Upper lobe of right lung (tissue), 1 donor: ENCODE measurements around the gene CMSS1. TPM values are rescaled to one million over a fixed set of nuclear protein-coding genes. Genes with fewer than 3 reads are reported as not detected.

Source experiments
- ATAC-seq: fragments of 200-7000 bp; cut with Tn5 transposase; one replicate; pipeline ENCODE4 v1.9.1; 2020; ENCODE audit warnings: mild to moderate bottlenecking, moderate library complexity
- DNase-seq: peaks from one replicate; pipeline ENCODE4 v3.0.0-alpha.2; 2020
- H3K27ac ChIP-seq: fragments of 200-600 bp; one replicate; pipeline ENCODE4 v1.8.0; 2022
- H3K27me3 ChIP-seq: fragments of 200-600 bp; one replicate; pipeline ENCODE4 v1.8.0; 2022; ENCODE audit warnings: mild to moderate bottlenecking
- H3K36me3 ChIP-seq: fragments of 200-600 bp; one replicate; pipeline ENCODE4 v1.8.0; 2022
- H3K4me1 ChIP-seq: fragments of 200-600 bp; one replicate; pipeline ENCODE4 v1.8.0; 2022
- H3K4me3 ChIP-seq: fragments of 200-600 bp; one replicate; pipeline ENCODE4 v1.8.0; 2022; ENCODE audit warnings: mild to moderate bottlenecking
- H3K9me3 ChIP-seq: fragments of 200-600 bp; one replicate; pipeline ENCODE4 v1.8.0; 2022
- CTCF ChIP-seq: fragments of 200-600 bp; IDR thresholded peaks from one replicate; pipeline ENCODE4 v1.8.0; 2022; ENCODE audit warnings: antibody characterized with exemption
- intact Hi-C: fragments of 100-400 bp; cut with DNase I; formaldehyde crosslinking; loops from one replicate; pipeline ENCODE4 v1.11.0; 2022
- total RNA-seq: library from RNA; stranded (reverse); fragmentation: NEBNext Ultra II Directional; extraction: Animal tissue kit (Norgen Biotek cat#: 25700); gene quantifications from one replicate; pipeline ENCODE4 v1.2.1, GENCODE V29; 2021
- donor health status: DM: no; HTN: yes; CAD: no; lungs with severe emphysema.

CMSS1 gene
- total RNA-seq, 1 donor from 2014 or later = 20.6 TPM

- no peak overlapping the region for H3K27ac ChIP-seq
- no peaks in the 10 kb centered on the region for H3K27me3 ChIP-seq
- no peak for TF ChIP-seq CTCF
- ATAC-seq (no peak), DNase-seq (no peak)
- intact Hi-C loops = no loop called here
- no peaks in the 10 kb centered on the region for H3K36me3 ChIP-seq
- no peaks in the 10 kb centered on the region for H3K9me3 ChIP-seq
- peaks cover 14% of the 10 kb centered on the region for H3K4me1 ChIP-seq
- H3K4me3 ChIP-seq = no peak overlapping the region
Observed at GRCh38 chr3:99903869-99904268, 86.2 kb downstream of the CMSS1 start.

GRCh38 chr3:99907959-99908544 is 90.4 kb downstream of the CMSS1 start:
- Histone ChIP-seq H3K4me1 (no peaks in the 10 kb centered on the region), H3K4me3 (no peak overlapping the region), H3K27me3 (no peaks in the 10 kb centered on the region), H3K27ac (no peak overlapping the region), H3K36me3 (no peaks in the 10 kb centered on the region), H3K9me3 (no peaks in the 10 kb centered on the region)
- intact Hi-C loops = no loop called here
- ATAC-seq (no peak), DNase-seq (no peak)
- TF ChIP-seq CTCF = no peak

GRCh38 chr3:99909714-99910495 is 92.2 kb downstream of the CMSS1 start:
- no peak overlapping the region for H3K4me3 ChIP-seq
- H3K36me3 ChIP-seq = no peaks in the 10 kb centered on the region
- TF ChIP-seq CTCF = no peak
- intact Hi-C loops = no loop called here
- ATAC-seq (no peak), DNase-seq (no peak)
- no peaks in the 10 kb centered on the region for H3K4me1 ChIP-seq
- no peaks in the 10 kb centered on the region for H3K9me3 ChIP-seq
- H3K27me3 ChIP-seq = no peaks in the 10 kb centered on the region
- H3K27ac ChIP-seq = no peak overlapping the region

GRCh38 chr3:99910752-99911290 is 93.2 kb downstream of the CMSS1 start:
- Histone ChIP-seq H3K27me3 (no peaks in the 10 kb centered on the region), H3K9me3 (no peaks in the 10 kb centered on the region), H3K27ac (no peak overlapping the region), H3K4me1 (no peaks in the 10 kb centered on the region), H3K4me3 (no peak overlapping the region), H3K36me3 (no peaks in the 10 kb centered on the region)
- TF ChIP-seq CTCF = no peak
- DNase-seq (no peak), ATAC-seq (no peak)
- intact Hi-C loops = no loop called here

GRCh38 chr3:99911433-99911832 is 93.8 kb downstream of the CMSS1 start:
- ATAC-seq = no peak
- intact Hi-C loops = no loop called here
- no peak for TF ChIP-seq CTCF

More at GRCh38 chr3:99911433-99911832, 93.8 kb downstream of the CMSS1 start:
- no peak for DNase-seq
- Histone ChIP-seq H3K4me3 (no peak overlapping the region), H3K9me3 (no peaks in the 10 kb centered on the region), H3K27me3 (no peaks in the 10 kb centered on the region), H3K36me3 (no peaks in the 10 kb centered on the region), H3K27ac (no peak overlapping the region), H3K4me1 (no peaks in the 10 kb centered on the region)
